ENCODE data around the gene IKZF1.

Gene IKZF1

DNA sequence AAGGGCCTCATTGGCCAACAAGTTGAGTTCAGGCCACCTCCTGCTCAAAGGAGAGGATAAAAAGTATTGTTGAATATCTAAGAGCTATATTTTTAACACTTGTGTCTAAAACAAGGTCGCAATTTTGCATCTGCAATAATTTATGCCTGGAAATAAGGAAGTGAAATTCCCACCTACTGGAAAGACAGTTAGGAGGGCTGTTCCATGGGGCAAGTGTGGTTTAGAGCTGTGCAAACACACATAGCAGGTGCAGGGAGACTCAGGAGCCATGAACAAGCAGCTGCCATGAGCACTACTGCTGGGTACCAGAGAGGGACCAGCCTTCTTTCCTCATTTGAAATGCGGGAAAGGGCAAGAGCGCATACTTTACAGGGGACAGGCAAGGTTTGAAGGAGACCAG lies 35.5 kb upstream of the IKZF1 start:
- Histone ChIP-seq H3K27me3 (ENCODE audit: control insufficient read depth, low read length) (no peaks in the 10 kb centered on the region), H3F3A (ENCODE audit: control insufficient read depth, insufficient read depth) (peaks cover 59% of the 10 kb centered on the region), H3K4me3 (ENCODE audit: low read length) (peak overlapping the region; percentile 59), H3K9me3 (ENCODE audit: control insufficient read depth, insufficient read depth, low read length) (no peaks in the 10 kb centered on the region), H3K36me3 (ENCODE audit: control insufficient read depth, low read length) (no peaks in the 10 kb centered on the region; the same call in 1 of the 2 replicates), H3K27ac (ENCODE audit: low read depth, low read length) (peak overlapping the region; percentile 91), H4K20me1 (ENCODE audit: control insufficient read depth, insufficient read depth, low read depth, low read length) (no peaks in the 10 kb centered on the region), H3K4me1 (ENCODE audit: control insufficient read depth, low read length) (peaks cover 100% of the 10 kb centered on the region), H3K9me2 (replicated peaks; ENCODE audit: control insufficient read depth, low read length) (no peaks in the 10 kb centered on the region), H3K79me2 (ENCODE audit: control insufficient read depth, low read length) (no peaks in the 10 kb centered on the region), H3K4me2 (ENCODE audit: low read length) (peak overlapping the region; percentile 79)
- TF ChIP-seq EZH2phosphoT487 (IDR thresholded peaks at IDR 0.05; ENCODE audit: borderline replicate concordance, low read length) (no peak), CTCF (IDR thresholded peaks at IDR 0.05; ENCODE audit: low read depth, low read length, poor library complexity, severe bottlenecking) (no peak)

DNA sequence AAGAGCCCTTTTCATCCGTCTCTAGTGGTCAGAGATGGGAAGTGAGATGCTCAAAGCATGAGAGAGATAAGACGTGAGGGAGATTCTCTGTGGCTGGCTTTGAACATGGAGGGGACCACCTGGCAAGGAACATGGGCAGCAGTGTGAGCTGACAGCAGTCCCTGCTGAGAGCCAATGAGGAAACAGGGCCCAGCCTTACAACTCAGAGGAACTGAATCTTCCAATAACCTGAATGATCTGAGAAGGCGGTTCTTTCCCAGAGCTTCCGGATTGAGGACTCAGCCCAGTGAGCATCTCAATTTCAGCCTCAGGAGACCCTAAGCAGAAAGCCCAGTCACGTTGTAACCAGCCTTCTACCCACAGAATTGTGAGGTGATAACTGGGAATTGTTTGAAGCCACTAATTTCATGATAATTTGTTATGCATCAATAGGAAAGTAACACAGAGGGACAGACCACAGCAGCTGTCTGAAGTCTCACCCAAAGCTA lies 33.9 kb upstream of the IKZF1 start:
- Histone ChIP-seq H3K36me3 (ENCODE audit: control insufficient read depth, low read length) (no peaks in the 10 kb centered on the region; the same call in 1 of the 2 replicates), H4K20me1 (ENCODE audit: control insufficient read depth, insufficient read depth, low read depth, low read length) (no peaks in the 10 kb centered on the region), H3F3A (ENCODE audit: control insufficient read depth, insufficient read depth) (peaks cover 74% of the 10 kb centered on the region), H3K4me3 (ENCODE audit: low read length) (peak overlapping the region; percentile 40), H3K4me1 (ENCODE audit: control insufficient read depth, low read length) (peaks cover 100% of the 10 kb centered on the region), H3K9me2 (replicated peaks; ENCODE audit: control insufficient read depth, low read length) (no peaks in the 10 kb centered on the region), H3K27ac (ENCODE audit: low read depth, low read length) (peak overlapping the region; percentile 91), H3K79me2 (ENCODE audit: control insufficient read depth, low read length) (no peaks in the 10 kb centered on the region), H3K9me3 (ENCODE audit: control insufficient read depth, insufficient read depth, low read length) (no peaks in the 10 kb centered on the region), H3K27me3 (ENCODE audit: control insufficient read depth, low read length) (no peaks in the 10 kb centered on the region), H3K4me2 (ENCODE audit: low read length) (peak overlapping the region; percentile 79)
- no peak for TF ChIP-seq CTCF (IDR thresholded peaks at IDR 0.05; ENCODE audit: low read depth, low read length, poor library complexity, severe bottlenecking)

GRCh38 chr7:50272808-50273207 lies 31.7 kb upstream of the IKZF1 start:
- Histone ChIP-seq H3K4me1 (ENCODE audit: control insufficient read depth, low read length) (peaks cover 100% of the 10 kb centered on the region), H3K4me2 (ENCODE audit: low read length) (peak overlapping the region; percentile 79)

More at GRCh38 chr7:50272808-50273207, 31.7 kb upstream of the IKZF1 start:
- no peaks in the 10 kb centered on the region for H4K20me1 ChIP-seq (ENCODE audit: control insufficient read depth, insufficient read depth, low read depth, low read length)
- H3K27ac ChIP-seq (ENCODE audit: low read depth, low read length), result peak overlapping the region; percentile 91
- TF ChIP-seq CTCF (IDR thresholded peaks at IDR 0.05; ENCODE audit: low read depth, low read length, poor library complexity, severe bottlenecking) (no peak), EZH2phosphoT487 (IDR thresholded peaks at IDR 0.05; ENCODE audit: borderline replicate concordance, low read length) (no peak)
- no peaks in the 10 kb centered on the region for H3K9me2 ChIP-seq (replicated peaks; ENCODE audit: control insufficient read depth, low read length)
- H3K9me3 ChIP-seq (ENCODE audit: control insufficient read depth, insufficient read depth, low read length), result no peaks in the 10 kb centered on the region
- no peaks in the 10 kb centered on the region for H3K27me3 ChIP-seq (ENCODE audit: control insufficient read depth, low read length)
- no peaks in the 10 kb centered on the region for H3K79me2 ChIP-seq (ENCODE audit: control insufficient read depth, low read length)
- H3K4me3 ChIP-seq (ENCODE audit: low read length), result peak overlapping the region; percentile 50
- H3K36me3 ChIP-seq (ENCODE audit: control insufficient read depth, low read length), result no peaks in the 10 kb centered on the region; the same call in 1 of the 2 replicates
- H3F3A ChIP-seq (ENCODE audit: control insufficient read depth, insufficient read depth), result peaks cover 86% of the 10 kb centered on the region
